Lower lobe of right lung (tissue), 2 donors: Measurements from ENCODE around the gene SLC25A33. TPM values are rescaled to one million over a fixed set of nuclear protein-coding genes. Genes with fewer than 3 reads are reported as not detected.

Experiments used
- ATAC-seq, 2 donors: fragments of 200-7000 bp; cut with Tn5 transposase; one replicate each; pipeline ENCODE4 v1.9.1; 2020 to 2022; ENCODE audit warnings: mild to moderate bottlenecking in 2 of 2, moderate library complexity in 2 of 2
- DNase-seq: peaks from one replicate; pipeline ENCODE4 v3.0.0-alpha.2; 2020
- H3K27ac ChIP-seq: fragments of 200-600 bp; one replicate; pipeline ENCODE4 v1.8.0; 2022
- H3K27me3 ChIP-seq: fragments of 200-600 bp; one replicate; pipeline ENCODE4 v1.8.0; 2022; ENCODE audit warnings: low read depth
- H3K36me3 ChIP-seq: fragments of 200-600 bp; one replicate; pipeline ENCODE4 v1.8.0; 2022; ENCODE audit warnings: mild to moderate bottlenecking
- H3K4me1 ChIP-seq: fragments of 200-600 bp; one replicate; pipeline ENCODE4 v1.8.0; 2022
- H3K4me3 ChIP-seq: fragments of 200-600 bp; one replicate; pipeline ENCODE4 v1.8.0; 2022; ENCODE audit warnings: mild to moderate bottlenecking
- H3K9me3 ChIP-seq: fragments of 200-600 bp; one replicate; pipeline ENCODE4 v1.8.0; 2022
- CTCF ChIP-seq: fragments of 200-600 bp; IDR thresholded peaks from one replicate; pipeline ENCODE4 v1.8.0; 2022; ENCODE audit warnings: antibody characterized with exemption, mild to moderate bottlenecking
- intact Hi-C: fragments of 100-400 bp; cut with DNase I; formaldehyde crosslinking; loops from one replicate; pipeline ENCODE4 v1.11.0; 2022
- total RNA-seq: library from RNA; stranded (reverse); fragmentation: NEBNext Ultra II Directional; extraction: Animal tissue kit (Norgen Biotek cat#: 25700); gene quantifications from one replicate; pipeline ENCODE4 v1.2.1, GENCODE V29; 2021
- donor health status: DM: no; HTN: yes; CAD: no; lungs with severe emphysema.

Gene SLC25A33
- total RNA-seq, 1 donor from 2014 or later, result 3.9 TPM

DNA sequence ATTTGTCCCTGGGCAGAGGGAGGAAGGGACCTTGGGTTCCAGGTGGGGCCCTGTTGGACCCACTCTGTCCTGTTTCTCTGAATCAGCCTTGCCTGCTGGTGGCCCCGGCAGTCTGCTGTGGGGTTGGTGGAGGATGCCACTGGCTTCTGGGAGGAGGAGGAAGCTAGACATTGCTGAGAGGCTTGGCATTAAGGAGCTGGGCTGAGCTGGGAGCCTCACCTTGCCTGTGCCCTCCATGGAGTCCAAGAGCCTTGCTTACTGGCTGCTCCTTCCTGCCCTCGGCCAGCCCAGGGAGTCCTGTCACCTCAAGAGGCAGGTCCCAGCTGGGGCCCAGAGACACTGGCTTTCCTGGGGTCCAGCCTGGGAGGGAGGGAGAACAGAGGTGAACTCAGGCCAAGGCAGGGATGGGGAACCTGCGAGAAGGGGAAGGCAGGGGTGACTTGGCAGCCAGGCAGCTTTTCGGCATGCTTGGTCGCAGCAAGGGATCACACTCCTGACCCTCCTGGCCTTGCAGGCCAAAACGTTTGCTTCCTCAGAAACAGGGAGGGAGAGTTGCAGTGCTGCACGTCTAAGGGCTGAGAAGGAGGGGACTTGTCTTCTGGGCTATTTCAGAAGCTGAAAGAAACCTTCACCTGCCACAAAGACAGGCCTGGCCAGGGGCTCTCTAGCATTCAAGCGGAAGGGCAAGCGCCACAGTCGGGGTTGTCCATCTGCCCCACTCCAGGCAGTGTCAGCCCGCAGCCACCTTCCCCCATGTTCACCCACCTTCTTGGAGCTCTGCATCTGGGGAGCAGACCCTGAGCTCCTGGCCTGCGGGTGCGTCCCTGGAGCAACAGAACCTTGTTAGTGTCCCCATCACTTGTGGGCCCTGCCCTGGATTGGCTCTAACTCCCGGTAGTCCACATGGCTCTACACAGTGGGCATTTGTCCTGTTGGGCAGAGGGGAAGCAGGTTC is 58.4 kb downstream of the SLC25A33 start:
- Histone ChIP-seq H3K9me3 (no peaks in the 10 kb centered on the region), H3K27me3 (no peaks in the 10 kb centered on the region), H3K36me3 (peaks cover 56% of the 10 kb centered on the region), H3K4me1 (peaks cover 15% of the 10 kb centered on the region), H3K4me3 (no peak overlapping the region), H3K27ac (no peak overlapping the region)
- ATAC-seq (no peak), DNase-seq (no peak)
- TF ChIP-seq CTCF, result no peak
- intact Hi-C loops, result no loop called here

DNA sequence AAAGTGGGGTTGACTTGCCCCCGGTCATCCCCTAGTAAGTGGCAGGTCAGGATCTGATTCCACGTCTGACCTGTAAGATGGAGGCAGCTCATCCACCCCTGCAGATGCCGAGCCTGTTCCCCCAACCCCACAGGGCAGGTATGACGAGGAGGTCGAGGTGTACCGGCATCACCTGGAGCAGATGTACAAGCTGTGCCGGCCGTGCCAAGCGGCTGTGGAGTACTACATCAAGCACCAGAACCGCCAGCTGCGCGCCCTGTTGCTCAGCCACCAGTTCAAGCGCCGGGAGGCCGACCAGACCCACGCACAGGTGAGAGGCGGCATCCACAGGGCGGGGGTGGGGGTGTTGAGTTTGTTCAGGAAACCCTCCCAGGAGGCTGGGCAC is 59.0 kb downstream of the SLC25A33 start:
- Histone ChIP-seq H3K36me3 (peaks cover 62% of the 10 kb centered on the region), H3K27me3 (no peaks in the 10 kb centered on the region), H3K27ac (no peak overlapping the region), H3K4me1 (peaks cover 8% of the 10 kb centered on the region), H3K9me3 (no peaks in the 10 kb centered on the region), H3K4me3 (no peak overlapping the region)
- ATAC-seq, result no peak
- intact Hi-C loops, result no loop called here
- no peak for DNase-seq
- TF ChIP-seq CTCF, result no peak

DNA sequence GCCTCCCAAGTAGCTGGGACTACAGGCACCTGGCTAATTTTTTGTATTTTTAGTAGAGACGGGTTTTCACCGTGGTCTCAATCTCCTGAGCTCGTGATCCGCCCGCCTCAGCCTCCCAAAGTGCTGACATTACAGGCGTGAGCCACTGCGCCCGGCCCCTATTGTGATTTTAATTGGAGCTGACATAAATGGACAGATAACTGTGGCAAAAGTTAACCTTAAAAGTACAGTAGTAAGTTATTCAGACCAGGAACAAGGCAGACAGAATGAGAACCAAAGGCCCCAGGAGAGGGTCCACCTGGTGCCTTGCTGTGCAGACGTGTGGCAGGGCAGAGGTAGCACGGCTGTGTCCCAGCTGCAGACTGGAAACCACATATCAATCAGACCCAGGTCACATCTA is 60.5 kb downstream of the SLC25A33 start:
- Histone ChIP-seq H3K4me1 (no peaks in the 10 kb centered on the region), H3K27me3 (no peaks in the 10 kb centered on the region), H3K4me3 (no peak overlapping the region), H3K36me3 (peaks cover 71% of the 10 kb centered on the region), H3K9me3 (no peaks in the 10 kb centered on the region), H3K27ac (no peak overlapping the region)
- intact Hi-C loops, result no loop called here
- ATAC-seq (no peak), DNase-seq (no peak)
- TF ChIP-seq CTCF, result no peak

GRCh38 chr1:9600861-9601834 is 61.9 kb downstream of the SLC25A33 start:
- no peak for TF ChIP-seq CTCF
- Histone ChIP-seq H3K27me3 (no peaks in the 10 kb centered on the region), H3K36me3 (peaks cover 71% of the 10 kb centered on the region), H3K9me3 (no peaks in the 10 kb centered on the region), H3K27ac (no peak overlapping the region), H3K4me3 (no peak overlapping the region), H3K4me1 (no peaks in the 10 kb centered on the region)
- intact Hi-C loops, result no loop called here
- peak in 1 of 2 donors; percentile 3 for ATAC-seq
- no peak for DNase-seq

DNA sequence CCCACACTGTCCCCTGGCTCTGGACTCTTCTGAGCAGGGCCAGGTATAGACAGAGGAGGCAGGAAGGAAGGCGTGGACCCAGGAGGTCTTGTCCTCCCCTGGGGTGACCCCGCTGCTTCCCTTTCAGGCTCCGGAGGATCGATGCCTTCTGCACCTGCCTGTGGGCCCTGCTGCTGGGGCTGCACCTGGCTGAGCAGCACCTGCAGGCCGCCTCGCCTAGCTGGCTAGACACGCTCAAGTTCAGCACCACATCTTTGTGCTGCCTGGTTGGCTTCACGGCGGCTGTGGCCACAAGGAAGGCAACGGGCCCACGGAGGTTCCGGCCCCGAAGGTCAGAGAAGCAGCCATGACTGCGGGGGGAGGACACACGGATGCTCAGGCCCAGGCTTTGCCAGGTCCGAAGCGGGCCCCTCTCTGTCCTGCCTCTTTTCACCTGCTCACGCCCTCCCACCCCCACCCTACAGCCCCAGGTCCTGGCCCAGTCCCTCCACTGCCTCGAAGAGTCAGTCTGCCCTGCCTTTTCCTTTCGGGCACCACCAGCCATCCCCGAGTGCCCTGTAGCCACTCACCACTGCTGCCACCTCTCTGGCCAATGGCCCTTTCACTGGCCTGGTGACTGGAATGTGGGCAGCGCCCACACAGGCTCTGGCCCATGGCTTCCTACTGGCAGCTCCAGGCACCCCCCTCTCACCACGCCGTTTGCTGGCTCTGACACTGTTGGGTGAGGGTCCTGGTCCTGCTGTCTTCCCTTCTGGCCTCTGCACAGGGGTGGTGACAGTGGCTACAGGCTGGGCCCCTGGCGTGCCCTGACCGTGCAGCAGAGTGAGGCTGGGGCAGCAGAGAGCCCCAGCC is 62.9 kb downstream of the SLC25A33 start:
- Histone ChIP-seq H3K36me3 (peaks cover 68% of the 10 kb centered on the region), H3K27me3 (no peaks in the 10 kb centered on the region), H3K9me3 (no peaks in the 10 kb centered on the region), H3K4me1 (no peaks in the 10 kb centered on the region), H3K27ac (no peak overlapping the region), H3K4me3 (no peak overlapping the region)
- ATAC-seq (no peak), DNase-seq (no peak)
- intact Hi-C loops, result no loop called here
- no peak for TF ChIP-seq CTCF
